DMS 273 treated with DMSO at 0.1 percent for 48 hours (cell line): ENCODE data around the gene C1QTNF1.
"Not testable (repeated sequence)": the region's sequence is repeated elsewhere in the genome, so short reads cannot be mapped to it uniquely, and the experiment has no call there.

Source experiments
- DNase-seq: peaks from one replicate; lab custom pipeline; 2025; lab: John Stamatoyannopoulos, UW

C1QTNF1 gene

DNA sequence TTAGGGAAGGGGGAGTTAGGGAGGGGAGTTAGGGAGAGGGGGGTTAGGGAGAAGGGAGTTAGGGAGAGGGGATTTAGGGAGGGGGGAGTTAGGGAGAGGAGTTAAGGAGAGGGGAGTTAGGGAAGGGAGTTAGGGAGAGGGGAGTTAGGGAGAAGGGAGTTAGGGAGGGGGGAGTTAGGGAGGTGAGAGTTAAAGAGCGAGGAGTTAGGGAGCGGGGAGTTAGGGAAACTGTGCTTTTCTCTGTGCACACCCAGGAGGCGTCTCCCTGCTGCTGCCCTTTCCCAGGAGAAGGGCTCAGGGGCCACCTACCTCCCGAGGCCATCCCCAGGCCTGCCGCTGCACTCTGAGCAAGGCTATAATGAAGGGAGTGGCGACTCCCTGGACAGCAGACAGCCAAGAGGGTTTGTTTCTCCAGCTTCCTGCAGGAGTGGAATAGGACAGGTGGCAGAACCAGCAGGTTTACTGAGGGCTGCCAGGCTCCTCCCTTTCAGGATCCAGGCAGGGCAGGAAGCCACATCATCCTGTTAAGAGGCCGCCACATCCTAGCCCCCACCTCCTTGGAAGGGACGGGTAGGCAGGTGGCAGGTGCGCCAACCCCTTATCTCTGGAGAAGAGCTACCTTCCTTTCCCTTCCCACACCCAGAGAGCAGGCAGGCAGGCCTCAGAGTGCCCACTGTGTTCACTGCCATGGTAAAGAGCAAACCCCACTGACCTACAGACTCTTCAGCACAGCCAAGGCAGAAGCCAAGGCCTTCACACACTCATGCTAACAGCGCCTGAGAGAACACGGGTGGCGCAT lies 18.7 kb upstream of the C1QTNF1 start:
- DNase-seq: no peak

DNA sequence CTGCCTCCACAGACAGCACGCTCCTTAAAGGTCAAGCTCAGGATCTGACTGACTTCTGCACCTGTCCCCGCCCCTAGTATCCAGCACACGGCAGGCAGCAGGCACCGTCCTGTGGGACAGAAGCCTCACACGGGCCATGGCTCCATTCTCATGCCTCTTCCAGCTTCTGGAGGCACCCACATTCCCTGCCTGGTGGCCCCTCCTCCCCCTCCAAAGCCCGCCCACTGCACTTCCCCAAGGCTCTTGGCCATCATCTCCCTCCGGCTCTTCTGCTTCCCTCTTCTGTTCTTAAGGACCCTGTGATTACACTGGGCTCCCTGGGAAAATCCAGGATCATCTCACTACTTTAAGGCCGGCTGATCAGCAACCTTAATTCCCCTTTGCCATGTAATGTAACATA lies 17.9 kb upstream of the C1QTNF1 start:
- no peak for DNase-seq

DNA sequence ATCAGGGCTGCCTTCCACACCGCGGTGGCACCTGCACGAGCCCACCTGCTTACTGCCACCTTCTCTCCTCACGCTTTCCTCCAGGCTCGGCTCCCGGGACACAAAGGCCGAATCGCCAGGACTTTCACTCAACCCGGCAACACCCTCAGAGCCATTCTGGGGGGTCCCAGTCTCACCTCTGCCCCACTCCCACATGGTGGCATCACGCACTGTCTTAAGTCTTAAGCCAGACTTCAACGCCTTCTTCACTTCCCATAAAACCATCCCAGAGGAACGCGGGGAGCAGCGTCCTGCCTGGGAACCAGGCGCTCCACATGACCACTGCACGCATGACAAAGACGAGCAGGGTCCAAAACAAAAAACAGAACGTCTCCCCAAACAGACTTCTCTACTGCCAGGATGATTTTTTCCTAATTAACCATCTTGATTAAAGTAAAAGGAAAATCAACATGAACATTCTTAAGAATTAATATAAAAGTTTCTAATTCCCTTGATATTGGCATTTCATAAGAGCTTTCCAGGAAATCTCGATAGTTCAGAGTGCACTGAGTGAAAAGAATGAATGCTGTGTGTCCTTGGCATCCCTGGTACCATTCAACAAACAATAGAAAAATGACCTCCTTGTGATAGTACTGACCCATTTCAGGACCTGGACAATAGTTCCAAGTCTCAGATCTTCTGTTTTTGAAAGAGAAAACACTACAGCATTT lies 17.0 kb upstream of the C1QTNF1 start:
- no peak for DNase-seq

DNA sequence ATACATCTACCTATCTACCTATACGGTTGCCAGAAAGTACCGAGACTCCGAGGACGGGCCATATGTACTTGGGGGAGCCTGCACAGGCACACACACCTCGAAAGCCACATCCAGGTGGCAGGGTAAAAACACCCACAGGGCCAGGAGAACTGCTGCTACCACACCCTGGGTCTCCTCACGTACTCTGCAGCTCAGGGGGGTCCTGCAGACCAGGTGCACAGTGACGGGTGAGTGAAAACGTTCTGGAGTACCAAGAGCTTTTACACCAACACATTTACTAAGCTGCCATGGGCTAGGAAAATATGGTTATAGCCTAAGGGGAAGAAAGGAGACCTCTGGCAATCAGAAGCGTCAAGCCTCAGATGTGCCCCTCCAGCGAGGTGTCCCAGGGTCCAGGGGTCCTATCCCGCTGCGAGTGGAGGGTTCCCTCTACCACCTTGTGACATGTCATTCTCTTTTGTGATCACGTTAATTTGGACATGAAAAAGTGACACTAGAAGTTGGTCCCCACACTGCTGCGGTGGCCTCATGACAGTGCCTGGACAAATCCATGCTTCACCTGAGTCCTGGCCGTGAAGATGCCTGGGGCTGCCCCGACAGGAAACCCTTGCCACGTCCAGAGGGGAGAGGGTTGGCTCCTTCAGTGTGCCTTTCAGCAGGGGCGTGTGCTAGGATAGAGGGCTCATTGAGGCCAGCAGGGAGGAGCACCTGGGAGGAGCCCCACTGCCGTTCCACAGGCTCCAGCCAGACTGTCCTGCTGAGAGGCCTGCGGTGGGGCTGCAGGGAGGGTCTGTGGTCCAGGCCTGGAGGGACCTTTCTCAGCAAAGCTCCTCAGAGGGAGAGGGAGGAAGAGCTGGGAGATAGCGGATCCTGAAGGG lies 16.2 kb upstream of the C1QTNF1 start:
- DNase-seq: no peak

DNA sequence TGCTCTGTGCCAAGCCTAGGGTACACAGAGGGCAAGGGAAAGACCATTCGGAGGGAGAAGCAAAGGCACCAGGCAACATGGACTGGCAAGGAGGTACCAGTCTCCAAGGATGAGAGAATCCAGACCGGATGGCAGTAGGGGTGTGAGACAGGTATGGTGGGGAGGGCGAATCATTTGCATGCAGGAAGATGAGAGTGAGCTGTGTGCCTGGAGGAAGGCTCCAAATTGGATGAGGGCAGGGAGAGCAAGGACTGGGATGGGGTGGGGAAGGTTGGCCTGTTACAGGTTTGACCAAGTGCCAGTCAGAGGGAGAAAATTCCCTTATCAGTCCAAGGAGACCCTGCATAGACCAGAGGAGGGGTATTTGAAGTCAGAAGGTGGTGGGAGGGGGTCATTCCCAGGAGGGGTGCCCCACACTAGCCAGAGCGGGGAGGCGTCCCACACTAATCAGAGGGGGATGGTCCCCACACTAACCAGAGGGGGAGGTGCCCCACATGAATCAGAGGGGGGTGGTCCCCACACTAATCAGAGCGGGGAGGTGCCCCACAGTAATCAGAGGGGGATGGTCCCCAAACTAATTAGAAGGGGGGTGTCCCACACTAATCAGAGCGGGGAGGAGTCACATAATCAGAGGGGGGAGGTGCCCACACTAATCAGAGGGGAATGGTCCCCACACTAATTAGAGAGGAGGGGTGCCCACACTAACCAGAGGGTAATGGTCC lies 15.1 kb upstream of the C1QTNF1 start:
- no peak for DNase-seq

DNA sequence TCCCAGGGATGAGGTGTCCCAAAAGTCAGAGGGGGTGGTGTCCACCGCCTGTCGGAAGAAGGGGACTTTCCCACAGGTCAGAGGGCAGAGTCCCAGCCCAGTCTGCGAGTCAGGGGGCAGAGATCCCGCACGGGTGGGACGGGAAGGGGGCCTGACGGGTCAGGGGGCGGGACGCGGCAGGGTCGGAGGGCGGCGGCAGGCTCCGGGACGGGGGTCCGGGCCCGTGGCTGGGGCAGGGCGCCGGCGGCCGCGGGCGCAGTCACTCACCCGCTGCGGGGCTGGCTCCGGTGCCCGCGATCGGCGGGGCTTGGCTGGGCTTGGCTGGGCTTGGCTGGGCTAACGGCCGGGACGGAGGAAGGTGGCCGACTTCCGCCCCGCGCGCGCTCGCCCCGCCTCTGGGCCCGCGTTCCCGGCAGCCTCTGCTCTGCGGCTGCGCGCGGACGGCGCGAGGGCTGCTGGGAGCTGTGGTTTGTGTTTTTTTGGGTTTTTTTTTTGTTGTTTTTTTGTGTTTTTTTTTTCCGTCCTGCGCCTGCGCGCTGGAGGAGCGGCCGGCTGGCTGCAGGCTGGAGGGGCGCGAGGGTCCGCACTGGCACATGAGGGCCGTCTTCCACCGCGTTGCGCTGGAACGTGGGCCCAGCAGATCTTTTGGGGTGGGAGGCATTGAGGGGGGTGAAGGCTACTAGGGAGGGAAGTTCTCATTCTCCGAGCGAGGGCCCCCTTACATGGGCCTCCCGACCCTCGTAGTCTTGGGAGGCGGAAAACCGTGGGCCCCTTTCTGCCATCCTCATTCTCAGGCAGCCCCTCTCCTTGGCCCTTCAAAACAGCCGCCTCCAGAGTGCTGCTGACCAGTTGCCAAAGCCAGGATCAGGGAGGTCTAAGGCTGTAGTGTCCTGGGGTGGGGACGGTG lies 14.3 kb upstream of the C1QTNF1 start, which contains the start of gene CANT1:
Gene CANT1 (minus strand): TSS at position 368 of the 907 bp plus-strand sequence. CDS start 12,142 bp downstream, outside the sequence.
- DNase-seq: peak; percentile 33

DNA sequence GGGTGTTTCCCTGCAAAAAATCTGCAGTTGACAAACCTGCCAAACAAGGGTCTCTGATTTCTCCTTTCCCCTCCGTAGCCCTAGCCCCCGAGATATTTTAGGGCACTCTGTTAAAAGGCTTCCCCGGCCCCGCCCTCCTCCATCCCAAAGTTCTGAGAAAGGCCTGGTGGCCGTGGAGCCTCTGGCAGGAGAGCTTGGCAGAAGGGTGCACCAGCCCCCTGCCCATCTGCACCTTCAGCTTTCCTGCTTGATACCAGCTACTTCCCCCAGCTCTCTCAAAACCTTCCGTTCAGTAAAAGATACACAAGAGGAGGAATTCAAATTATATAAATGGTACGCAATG lies 13.7 kb upstream of the C1QTNF1 start:
- no peak for DNase-seq

DNA sequence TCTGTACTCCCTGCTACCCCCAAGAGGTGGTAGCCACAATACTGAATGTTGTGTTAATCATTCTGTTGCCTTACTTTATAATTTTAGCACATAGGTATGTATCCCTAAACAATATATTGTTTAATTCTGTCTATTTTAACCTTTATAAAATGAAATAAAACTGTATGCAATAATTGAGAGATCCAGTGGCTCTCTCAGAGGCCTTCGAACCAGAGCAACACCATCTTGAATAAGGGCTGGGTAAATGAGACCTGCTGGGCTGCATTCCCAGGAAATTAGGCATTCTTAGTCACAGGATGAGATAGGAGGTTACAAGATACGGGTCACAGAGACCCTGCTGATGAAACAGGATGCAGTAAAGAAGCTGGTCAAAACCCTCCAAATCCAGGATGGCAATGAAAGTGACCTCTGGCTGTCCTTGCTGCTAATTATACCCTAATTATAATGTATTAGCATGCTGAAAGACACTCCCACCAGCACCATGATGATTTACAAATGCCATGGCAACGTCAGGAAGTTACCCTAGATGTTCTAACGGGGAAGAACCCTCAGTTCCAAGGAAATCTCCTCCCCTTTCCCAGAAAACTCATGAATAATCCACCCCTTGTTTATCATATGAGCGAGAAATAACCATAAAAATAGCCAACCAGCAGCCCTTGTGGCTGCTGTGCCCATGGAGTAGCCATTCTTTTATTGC lies 12.4 kb upstream of the C1QTNF1 start:
- no peak for DNase-seq

DNA sequence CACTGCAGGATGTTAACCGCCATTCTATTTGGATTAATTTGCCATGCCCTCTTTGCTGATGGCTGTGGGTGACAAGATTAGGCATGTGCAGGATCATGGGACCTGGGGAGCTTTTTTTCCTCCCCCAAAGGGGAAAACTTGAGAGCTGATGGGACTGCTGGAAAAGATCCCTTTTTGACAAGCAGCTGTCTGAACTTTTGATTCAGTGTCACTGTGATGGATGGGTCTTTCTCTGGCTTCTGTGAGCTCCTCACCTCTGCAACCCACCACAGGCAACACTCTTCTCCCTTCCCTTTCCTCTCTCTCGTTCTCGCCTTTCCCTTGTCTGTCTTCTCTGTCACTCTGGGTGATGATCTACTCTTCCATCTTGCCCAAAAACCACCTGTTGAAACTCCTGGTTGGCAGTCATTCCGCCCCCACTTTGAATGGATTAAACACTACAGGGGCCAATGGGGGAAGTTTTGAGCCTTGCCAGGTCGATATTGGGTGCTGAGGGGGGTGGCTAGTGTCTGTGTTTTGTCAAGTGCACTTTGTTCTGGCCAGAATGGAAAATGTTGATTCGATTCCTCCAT lies 11.3 kb upstream of the C1QTNF1 start:
- DNase-seq: no peak

DNA sequence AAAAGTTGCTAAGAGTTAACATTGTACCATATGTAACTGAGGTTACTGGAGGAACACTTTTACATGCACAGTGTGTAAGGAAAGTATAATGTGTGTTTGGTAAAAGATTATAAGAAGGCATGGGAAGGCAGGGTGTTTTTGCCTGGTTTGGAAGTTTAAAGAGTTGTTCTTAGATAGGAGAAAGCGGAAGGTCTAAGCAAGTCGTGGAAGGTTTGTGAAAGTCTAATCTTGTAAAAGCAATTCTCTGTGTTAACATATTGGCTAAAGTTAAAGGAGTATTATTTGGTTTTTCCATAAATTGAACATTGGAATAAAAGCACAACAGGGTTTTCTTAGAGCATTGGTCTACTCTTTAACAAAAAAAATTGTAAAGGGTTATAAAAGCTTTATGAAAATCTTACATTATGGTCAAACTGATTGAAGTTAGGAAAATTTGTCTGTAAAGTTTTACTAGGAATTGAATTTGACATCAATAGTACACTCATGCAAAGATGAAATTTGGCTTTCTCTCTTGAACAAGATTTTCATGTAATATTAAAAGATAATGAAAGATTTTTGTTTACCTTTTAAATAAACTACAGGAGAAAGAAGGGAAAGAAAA lies 9.7 kb upstream of the C1QTNF1 start:
- no peak for DNase-seq

DNA sequence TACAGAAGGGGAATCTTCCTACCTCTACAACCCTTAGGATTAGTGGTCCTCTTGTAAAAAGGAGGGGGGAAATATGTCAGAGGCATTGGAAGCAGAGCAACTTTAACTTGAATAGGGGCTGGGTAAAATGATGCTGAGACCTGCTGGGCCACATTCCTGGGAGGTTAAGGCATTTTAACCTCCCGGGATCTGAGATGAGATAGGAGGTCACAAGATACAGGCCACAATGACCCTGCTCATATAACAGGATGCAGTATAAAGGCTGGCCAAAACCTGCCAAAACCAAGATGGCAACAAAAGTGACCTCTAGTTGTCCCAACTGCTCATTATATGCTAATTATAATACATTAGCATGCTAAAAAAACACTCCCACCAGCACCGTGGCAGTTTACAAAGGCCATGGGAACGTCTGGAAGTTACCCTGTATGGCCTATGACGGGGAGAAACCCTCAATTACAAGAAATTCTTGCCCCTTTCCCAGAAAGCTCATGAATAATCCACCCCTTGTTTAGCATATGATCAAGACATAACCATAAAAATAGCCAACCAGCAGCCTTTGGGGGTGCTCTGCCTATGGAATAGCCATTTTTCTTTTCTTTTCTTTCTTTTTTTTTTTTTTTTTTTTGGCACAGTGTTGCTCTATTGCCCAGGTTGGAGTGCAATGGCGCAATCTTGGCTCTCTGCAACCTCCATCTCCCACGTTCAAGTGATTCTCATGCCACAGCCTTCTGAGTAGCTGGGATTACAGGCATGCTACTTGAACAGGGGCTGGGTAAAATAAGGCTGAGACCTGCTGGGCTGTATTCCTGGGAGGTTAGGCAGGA lies 6.2 kb upstream of the C1QTNF1 start:
- no peak for DNase-seq

DNA sequence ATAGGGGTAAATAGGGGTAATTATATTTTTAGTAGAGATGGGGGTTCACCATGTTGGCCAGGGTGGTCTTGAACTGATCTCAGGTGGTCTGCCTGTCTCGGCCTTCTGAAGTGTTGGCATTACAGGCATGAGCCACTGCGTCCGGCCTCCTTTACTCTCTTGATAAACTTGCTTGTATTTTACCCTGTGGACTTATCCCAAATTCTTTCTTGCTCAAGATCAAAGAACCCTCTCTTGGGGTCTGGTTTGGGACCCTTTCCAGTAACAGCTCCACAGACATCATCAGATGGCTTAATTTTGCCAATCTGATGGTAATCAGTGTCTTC lies 5.6 kb upstream of the C1QTNF1 start:
- no peak for DNase-seq

DNA sequence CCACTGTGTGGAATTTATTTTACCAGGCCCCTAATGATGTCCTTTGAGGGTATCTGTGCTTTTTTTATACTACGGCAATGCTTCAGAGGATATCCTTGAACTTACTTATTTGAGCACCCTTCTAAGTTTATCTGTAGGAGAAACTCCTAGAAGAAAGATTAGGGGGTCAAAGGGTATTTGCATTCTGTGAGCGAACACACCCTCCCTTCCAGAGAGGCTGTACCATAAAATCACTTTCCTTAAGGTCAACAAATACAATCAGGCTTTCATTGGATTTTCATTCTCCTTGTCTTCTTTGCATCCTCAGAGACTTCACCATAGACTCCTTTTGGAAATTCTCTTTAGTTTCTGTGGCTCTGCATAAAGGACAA lies 4.7 kb upstream of the C1QTNF1 start:
- no peak for DNase-seq

DNA sequence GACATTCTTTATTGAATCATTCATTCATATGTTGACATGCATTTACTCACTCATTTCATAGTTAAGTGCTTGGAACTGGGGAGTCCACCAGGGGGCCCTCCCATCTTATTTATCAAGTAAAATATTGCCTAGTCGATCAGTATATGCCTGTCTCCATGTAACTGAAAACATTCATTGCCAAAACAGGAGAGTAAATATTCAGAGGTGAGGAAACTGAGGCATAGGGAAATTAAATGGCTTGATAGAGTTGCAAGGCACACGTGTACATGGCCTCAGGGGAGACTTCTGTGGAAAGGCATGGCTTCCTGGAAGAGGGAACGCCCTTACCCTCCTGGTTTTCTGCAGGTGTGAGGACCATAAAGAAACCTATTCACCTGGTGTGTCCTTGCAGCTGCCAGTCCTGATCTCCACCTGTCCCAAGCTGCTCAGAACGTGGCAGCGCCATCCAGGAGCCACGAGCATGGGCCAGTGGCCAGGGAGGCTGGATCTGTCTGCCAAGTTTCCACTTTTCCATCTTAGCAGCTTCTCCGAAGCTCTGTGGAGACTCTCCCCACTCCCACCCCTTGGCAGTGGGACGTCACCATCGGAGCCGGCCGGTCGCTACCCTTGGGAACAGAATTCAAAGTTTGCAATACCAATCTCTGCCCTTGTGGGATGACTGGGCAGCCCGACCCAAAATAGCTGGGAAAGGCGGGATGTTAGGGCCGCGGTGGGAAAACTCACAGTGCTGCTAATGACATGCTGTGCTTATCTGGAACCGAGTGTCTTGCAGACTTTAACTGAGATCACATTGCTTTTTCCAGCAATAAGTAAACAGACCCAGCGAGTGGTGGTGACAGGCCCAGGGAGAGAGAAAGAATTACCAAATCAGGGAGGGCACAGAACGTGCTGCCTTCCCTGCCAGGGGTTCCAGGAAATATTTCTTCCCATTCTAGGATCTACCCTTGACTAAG lies 4.1 kb upstream of the C1QTNF1 start:
- DNase-seq: no peak

DNA sequence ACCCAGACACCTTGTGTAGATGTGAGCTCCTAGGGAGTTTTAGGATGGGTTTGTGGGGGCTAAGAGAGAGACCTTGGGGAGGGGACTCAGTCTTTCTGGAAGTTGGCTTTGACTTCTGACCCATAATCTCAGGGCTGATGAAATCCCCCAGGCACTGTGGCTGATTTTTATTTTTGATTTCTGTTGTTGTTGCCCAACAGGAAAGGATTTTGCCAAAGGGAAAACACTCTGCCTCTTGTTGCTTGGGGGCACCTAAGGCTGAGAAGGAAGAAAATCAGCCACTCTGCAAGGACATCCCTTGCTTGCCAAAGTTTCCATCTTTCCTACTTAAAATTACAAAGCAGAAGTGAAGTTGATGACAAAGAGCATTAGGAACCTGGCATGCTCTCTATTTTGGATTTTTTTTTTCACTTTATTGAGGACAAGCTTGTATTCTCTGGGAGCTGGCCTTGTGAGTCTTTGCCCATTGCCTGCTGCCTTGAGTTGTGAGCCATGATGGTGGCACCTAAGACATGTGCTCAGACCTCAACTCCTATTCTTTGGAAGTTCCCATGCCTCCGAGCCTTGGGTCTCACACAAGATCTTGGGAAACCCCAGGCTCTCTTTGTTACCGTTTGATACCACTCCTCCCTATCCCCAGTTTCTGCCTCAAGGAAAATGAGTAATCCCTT lies 3.2 kb upstream of the C1QTNF1 start:
- no peak for DNase-seq

DNA sequence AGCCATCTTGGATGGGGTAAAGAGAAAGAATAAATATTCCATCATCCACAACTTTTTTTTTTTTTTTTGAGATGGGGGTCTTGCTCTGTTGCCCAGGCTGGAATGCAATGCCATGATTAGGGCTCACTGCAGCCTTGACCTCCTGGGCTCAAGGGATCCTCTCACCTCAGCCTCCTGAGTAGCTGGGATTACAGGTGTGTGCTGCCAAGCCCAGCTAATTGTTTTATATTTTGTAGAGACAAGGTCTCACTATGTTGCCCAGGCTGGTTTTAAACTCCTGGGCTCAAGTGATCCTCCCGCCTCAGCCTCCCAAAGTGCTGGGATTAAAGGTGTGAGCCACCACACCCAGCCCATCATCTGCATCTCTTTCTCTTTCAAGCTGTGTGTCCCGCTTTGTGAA lies 2.0 kb upstream of the C1QTNF1 start:
- not testable (repeated sequence) for DNase-seq

DNA sequence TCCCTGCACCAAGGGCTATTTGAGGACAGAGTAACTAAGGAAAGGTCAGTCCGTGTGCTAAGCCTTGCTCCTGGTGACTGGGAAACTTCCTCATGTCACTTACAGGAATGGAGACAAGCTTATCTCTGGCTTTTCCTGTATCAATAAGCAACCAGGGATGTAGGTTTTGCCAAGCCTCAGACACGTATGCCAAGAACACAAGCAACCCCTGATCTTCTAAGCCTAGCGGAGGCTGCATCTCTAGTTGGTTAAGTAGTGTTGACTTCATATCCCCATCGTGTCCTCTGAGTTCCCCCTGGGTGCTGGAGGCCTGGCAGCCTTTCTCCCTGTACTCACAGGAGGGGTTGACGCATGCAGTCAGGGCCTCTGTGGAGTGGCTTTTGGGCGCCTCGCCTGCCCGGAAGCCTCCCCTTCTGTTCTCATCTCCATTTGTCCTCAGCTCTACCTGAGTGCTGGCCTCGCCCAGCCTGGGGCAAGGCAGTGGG lies 1.4 kb upstream of the C1QTNF1 start:
- no peak for DNase-seq
